NCI-H2196 treated with DMSO at 0.1 percent for 48 hours (cell line): ENCODE results near the gene GBF1.

Experiments used
- DNase-seq: peaks from one replicate; lab custom pipeline; 2025; ENCODE audit not compliant: unreplicated experiment; lab: John Stamatoyannopoulos, UW

GBF1 gene

DNA sequence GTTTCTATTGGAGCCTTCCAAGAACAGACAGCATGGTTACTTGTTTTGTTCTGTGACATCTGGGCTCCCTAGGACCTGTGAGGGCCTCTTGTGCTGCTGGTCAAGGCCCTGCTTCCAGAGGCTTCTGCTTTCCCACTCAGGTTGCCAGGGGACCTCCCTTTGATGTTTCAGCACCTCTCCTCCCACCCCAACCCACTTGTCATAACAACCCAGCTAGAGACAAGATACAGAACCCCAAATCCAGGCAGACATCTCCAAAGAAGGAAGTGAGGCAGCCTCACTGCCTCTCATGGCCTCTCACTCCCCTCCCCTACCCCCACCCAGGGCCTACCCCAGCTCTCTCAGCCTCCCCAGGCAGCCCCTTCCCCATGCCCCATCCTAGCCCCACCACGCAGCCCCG, 161.5 kb downstream of the GBF1 start:
- no peak for DNase-seq

DNA sequence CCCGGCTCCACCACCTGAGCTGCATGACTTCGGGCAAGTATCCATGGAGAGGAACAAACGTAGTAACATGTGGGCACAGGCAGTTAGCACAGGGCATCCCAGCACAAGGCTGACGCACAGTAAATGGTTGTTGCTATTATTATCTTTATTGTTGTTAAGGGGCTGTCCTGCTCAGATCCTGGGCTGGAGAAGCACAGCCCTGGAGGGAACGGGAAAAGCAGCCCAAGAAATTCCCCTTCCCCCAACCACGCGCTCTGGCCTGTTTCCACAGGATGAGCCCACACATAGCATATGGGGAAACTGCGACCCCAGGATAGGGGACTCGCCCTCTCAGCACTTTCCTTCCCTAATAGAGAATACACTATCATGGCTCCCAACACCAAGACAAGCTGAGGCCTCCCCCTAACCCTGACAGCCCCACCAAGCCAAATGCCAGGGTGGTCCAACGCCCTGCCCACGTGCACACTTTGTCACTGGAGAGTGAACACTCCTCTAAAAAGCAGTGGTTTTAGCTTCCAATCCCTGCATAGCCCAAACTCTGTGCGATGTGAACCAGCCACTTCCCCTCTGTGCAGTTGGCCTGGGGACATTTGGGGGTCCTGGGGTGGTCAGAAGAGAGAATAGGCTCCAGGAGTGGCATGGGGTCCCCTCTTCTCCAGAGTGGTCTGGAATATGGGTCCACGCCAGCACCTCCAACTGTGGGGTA, 162.2 kb downstream of the GBF1 start:
- DNase-seq, result no peak

DNA sequence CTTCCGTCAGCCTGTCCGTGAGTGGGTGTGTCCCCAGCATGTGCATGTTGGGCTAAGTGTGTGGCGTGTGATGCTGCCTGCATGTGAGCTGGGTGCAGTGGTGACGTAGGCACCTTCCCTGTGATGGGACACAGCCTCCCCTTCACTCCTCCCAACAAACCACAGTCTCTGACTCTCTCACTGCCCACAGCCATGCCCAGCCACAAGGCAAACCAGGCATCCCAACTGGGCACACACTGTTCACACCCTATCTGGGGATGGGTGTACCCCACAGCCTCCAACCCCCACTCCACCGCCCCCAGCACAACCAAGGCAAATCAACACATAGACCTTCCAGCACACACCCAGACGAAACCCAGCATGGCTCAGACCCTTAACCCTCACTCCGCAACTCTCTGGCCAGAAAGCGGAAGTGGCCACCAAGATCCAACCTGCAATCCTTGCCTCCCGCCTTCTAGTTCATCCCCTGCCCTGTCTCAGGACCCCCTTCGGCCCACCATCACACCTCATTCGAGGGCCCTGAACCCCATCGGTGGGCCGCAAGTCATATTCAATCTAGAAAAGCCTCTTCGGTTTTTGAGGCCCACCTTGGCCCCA, 162.9 kb downstream of the GBF1 start:
- no peak for DNase-seq

DNA sequence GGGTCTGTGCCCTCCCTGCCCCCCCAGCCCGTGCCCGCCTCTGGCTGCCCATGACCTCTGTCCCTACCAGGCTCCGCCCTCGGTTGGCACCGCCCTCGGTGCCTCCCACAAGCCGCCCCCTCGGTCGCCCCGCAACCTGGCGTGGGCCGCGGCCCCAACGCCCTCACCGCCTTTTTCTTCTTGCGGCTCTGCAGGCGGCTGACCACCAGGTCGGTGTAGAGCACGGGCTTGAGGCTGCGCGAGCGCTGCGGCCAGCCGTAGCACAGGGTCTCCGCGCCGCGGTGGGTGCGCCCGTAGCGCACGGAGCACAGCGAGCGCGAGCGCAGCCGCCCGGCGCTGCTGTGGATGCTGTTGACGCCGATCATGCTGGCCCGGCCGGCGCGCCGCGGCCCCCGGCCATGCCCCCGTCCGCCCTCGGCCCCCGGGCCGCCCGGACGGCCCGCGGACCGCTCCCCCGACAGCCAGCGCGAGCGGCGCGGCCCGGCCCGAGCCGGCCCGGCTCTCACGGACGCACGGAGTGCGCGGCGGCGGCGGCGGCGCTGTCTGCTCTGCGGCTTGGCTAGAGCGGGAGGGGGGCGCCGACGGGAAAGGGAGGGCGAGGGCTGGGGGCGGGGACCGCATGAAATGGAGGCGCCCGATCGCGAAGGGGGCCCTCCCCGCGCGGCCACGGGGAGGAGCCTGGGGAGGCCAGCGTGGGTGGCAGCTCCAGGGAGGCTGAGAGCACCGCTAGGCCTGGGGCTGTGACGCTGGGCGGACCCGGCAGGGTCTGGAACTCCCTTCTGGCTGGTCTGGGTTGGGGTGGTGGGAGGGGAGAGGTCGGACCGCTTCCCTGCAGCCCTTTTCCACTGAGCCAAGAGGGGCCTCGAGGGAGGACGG, 163.6 kb downstream of the GBF1 start:
- DNase-seq, result no peak

DNA sequence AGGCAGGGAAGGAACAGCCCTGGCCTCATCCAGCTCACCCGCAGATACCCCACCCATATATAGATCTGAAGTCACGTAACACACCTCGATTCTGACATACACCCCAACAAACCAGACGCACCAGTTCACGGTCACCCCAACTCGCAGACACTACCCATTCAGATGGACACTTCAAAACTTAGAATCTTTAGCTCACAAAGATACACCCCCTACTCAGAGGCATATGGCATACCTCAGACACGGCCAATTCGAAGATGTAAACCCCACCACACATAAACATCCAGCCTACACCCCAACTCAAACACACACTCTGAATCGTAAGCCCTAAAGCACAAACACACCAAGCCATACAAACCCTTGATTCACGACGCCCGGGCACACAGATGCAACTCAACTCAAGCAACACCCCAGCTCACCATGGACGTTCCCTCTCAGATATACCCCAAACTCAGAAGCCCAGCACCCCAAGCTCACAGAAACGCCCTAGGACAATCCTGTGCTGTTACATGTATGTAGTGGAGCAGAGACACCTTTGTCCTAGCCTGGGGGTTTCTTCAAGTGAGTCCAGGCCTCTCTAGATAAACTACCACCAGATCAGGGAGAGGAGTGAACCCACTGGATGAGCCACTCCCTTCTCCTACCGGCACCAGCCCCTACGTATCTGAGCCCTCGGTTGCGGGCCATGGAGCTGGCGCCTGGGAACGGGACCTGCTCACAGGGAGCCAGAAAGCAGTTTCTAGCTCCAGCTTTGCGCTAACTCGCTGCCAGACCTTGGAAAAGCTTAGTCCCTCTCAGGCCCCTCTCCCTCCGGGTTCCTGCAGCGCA, 164.5 kb downstream of the GBF1 start:
- DNase-seq, result no peak

DNA sequence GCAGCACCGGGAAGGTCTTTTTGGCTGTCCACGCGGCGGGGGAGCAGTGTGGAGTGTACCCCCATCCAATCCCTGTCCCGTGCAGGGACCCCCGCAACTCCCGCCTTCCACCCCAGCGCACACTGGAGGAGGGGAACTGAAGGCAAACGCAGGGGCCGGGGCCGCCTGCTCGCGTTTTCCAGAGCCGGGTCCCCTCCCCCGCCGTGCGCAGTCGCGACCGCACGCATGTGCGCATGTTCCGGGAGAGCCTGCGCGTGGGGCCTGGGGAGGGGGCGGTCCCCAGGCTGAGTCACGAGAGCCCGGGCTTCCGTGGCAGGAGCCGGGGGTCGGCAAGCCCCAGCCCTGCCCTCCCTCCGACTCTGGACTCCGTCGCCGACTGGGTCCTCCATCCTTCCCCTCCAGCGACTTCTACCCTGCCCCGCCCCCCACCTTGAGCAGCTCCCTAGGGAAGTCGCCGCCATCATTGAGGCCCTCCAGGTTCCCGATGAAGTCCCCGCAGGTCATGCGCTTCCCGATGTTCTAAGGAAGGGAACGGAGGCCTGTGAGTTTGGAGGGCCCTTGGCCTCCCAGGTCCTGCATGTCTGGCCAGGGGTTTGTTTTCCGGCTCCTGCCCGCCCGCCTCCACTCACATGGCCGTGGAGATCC, 165.2 kb downstream of the GBF1 start:
- DNase-seq, result no peak

DNA sequence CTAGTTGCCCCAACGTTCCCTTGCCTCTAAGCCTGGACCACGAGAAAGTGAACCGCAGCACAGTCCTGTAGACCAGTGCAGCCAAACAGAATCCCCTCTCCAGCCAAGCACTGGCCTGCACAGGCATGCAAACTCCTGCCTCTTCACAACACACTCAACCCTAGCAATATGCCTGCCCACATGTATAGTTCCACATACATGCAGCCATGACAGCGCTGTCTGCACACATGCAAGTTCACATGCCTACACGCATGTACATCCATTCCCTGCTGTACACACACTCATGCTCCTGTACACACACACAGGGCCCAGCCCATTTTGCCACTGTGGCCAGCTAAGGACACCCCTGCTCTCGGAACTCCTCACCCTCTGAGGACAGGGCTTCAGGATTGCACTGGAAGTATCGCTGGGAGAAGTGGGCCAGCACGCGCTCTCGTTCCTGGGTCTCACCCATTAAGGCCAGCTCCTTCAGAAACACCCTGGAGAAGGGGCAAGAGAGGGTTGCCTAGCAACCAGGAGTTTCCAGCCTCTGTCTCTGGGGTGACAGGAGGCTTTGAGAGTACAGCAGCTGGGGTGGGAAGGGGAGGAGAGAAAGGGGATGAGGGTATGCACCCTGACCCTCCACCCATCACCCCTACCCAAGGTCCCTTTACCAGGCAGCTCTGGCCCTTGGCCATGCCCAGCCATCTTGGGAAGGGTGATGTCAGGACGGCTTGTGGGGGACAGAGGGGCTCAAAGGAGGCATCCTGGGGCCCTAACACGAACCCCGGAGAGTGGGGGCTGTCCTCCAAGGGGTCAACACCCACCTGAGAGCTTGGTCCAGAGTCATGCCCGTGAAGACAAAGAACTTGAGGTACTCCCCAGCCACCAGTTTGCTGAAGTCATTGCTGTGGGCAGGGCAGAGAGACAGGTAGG, 166.3 kb downstream of the GBF1 start:
- DNase-seq, result no peak

DNA sequence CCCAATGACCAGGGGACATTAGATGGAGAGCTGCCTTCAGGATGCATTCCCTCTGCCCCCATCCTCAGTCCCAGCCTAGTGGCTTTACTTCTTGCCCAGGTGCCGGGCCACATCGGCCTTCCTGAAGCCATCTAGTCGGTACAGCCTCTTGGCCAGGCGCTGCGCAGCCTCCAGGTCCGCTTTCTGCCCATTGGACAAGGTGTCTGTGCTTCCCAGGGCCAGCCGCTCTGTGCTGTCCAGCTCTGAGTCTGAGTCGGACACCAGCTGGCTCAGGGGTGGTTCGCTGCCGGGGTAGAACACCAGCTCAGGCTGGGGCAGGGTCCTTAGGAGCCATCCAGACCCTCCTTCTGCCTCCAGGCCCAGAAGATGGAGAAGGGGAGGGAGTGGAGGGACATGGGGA, 167.0 kb downstream of the GBF1 start:
- no peak for DNase-seq

DNA sequence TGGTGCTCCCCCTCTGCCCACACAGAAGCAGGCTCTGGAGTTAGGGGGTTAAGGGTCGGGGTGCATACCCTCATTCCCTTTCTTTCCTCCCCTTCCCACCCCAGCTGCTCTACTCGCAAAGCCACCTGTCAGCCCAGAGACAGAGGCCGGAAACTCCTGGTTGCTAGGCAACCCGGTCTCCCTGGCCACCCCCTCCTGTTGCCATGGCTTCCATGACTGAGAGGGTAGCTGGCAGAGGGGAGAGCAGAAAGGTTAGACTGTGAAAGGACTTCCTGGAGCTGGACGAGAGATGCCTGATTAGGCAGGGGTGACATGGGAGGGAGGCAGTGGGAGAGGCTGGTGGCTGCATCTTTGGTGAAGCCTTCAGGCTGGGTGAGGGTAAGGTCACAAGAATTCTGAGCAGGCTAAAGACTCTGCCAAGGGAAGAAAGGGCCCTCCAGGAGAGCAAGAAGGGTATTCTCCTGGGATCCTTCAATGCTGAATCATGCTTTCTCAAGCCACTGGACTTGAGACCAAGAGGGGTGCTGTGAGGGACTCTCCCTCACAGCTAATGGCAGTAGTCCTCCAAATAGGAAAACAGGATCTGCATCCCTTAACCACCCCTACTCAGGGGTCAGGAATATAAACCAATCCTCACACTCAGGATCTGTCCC, 167.8 kb downstream of the GBF1 start:
- DNase-seq, result peak; percentile 54

DNA sequence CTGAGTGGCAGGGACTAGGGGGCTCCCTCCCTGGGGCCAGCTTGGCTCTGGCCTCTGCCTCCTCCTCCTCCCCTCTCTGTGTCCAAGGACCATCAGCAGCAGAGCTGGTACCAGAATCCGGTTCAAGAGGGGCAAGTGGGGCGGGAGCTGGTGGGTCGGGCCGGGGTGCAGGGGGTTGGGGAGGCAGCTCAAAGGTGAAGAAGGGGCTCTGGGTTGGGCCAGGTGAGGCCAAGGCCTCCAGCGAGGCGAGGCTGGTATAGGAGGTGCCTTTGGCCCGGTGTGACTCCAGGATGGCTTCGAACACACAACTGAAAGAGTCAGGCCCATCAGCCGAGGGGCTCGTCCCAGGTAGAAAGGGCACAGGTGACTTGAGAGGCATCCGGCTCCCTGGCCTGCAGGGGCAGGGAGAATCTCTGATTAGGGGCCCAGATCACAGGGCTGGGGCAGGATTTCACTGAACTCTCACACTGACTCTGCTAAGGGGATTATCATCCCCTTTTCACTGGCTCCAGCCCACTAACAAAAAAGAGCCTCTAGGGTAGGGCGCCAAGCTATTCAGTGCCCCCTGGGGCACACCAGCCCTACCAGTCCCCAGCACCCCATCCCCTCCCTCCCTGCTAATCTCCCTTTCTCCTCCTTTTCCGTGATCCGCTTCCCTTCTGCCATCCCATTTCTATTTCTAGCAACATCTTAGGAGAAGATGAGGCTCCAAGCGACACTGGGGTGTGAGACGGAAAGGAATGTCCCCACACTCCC, 168.7 kb downstream of the GBF1 start:
- no peak for DNase-seq

DNA sequence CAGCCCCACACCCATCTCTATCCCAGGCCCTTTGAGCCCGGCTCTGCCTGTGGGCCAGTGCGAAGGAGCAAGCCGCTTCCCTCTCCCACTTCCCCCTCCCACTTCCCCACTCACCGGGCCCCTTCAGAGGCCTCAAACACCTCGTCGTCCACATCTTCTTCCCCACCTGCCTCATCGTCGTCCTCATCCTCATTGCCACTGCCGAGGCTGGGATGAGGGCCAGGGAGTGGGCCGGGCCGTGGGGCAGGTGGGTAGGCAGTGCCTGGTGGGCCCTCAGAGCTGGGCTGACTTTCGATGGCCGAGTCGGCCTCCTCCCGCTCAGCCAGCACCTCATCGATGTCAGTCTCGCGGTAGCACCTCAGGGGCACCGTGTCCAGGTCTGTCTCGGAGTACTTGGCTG, 169.4 kb downstream of the GBF1 start:
- no peak for DNase-seq

DNA sequence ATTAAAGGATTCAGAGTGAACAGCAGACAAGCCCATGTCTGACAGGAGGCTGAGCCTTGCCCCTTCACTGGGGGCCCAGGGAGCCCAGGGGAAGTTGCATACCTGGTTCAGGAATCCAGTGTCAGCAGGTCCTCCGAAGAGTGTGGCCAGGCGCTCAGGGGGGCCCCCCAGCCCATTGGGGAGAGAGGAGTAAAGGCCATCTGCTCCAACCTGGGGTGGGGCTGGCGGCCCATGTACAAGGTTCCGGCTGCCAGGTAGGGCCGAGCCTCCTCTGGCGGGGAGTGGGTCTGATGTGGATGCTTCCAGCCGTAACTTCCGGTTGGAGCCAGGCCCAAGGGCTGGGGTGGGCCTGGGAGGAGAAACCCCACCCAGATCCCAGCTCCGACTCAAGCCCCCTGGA, 171.0 kb downstream of the GBF1 start:
- DNase-seq, result no peak

DNA sequence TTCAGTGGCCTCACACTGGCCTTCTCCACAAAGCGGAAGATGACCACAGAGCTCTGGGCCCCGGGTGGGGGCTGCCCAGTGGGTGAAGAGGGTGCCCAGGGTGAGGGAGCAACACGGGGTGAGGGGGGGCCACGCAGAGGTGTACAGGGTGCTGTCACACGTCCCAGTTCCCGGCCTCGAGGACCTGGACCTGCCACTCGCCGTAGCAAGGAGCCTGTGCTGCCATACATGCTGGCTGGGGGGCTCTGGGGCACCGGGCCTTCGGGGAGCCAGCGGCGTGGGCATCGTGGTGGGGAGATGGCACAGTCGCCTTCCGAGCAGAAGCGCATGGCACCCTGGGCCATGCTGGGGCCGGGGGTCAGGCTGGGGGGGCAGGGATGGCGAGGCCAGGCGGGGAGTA, 171.4 kb downstream of the GBF1 start:
- DNase-seq, result no peak

DNA sequence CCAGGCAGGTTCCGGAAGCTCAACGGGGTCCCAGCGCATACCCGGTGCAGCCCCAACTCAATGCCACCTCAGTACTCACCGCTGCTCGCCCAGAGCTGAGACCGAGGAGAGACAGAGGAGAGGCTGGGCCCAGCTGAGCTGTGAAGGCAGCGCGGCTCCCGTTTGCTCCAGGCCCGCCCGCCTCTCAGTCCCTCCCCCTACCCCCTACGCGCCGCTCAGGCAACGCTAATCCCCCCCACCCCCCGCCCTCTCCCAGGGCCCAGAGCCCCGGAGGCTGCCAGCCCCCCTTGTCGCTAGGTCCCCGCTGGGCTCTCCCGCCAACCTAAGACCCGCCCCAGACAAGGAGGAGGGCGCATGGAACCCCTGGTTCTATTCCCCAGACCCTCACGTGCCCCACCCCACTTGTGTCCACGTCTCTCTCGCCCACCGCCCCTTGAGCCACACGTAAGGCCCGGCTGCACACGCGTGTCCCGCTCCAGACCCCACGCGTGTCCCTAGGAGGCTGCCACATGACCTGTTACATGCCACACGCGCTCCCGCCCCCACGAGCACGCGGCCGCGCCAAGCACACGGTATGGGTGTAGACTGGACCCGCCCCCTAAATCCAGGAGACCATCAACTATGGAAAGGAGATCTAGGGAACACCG, 173.4 kb downstream of the GBF1 start, which contains the start of gene PSD:
Gene PSD (minus strand): TSS at position 164 of the 647 bp plus-strand sequence. CDS start 1,747 bp downstream, outside the sequence.
- DNase-seq, result peak; percentile 19

DNA sequence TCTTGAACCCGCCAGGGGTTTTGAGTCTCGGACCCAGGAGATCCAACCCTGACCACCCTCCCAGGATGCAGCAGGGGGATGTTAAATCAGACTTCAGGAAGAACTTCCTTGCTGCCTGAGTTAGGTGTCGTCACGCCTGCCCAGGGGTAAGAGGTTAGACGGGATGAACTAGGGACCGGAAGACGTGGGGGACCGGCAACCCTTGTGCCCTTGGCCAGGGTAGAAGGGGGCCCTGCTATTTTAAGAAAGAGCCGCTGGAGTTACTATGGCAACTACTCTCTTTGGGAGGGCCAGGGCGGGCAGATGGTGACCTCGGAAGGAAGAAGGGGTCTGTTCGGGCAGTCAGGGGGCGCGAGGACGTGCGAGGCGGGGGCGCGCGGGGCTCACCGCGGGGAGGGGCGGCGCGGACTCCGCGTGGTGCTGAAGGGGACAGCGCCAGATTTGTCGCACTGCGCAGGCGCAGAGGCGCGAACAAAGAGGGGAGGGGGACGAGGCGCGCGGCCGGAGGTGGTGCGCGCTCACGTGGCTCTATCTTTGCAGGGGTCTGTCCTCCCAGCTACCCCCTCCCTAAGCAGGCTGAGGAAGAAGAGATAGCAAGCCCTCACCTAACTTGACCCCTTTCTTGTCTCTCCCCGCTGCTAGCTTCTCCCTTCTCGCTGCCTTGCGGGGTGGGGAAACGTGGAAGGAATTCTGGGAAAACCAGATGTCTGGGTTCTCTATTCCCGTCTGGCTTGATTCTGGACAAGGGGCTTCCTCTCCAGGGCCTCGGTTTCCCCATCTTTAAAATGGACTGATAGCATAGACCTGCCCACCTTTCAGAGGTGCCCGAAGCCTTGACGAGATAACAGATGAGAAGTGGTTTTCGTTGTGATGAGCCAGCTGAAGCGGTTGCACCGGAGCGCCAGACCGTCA, 174.2 kb downstream of the GBF1 start:
- DNase-seq, result peak; percentile 36

DNA sequence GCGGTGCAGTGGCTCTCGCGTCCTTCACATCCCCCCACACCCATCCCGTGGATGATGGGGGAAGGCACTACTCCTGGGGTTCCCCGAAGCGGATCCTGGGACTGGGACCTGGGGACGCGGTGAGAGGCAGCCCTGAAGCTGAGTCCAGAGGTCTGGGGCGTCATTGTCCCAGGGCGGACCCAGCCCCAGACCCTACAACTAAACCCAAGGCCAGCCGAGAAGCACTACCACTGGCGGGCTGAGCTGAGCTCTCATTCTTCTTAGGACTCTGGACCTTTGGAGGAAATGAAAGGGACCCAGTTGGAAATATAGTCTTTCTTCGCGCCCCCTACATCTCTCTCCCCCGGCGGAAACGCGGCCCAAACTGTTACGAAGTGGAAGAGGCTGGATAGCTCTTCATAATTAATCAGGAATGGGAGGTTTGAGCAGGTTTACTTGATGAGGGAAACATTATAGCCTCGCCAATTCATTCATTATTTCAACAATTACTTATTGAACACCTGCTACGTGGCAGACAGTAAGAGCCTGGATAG, 174.9 kb downstream of the GBF1 start:
- DNase-seq, result no peak
